LNCAP (cell line): ENCODE results near the gene SLC25A21.
A peak's percentile ranks its signal among the peaks of the same experiment; 100 is the strongest.

Experiments
- TF ChIP-seq, protein P1 (sequence below): fragments of 450-650 bp; IDR thresholded peaks from 2 replicates; pipeline ENCODE4 v1.5.1; 2017; ENCODE audit warnings: mild to moderate bottlenecking

Gene SLC25A21

DNA sequence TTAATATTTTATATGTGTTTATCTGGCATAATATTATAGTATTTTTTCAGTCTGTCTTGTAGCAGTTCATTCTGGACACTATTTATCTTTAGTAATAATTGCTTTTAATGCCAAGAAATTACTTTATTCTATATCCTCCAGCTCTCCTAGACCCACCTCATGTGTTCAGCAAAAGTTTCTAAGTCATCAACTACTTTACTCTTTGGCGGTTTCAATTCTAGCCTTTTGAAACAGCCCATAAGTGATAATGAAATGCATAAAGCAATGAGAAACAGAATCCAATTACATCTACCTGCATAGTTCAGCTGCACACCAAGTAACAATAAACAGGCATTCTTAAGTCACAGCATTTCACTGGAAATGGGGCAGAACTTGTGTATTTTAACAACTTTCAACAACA is 225.5 kb downstream of the SLC25A21 start:
- TF ChIP-seq, protein P1, sequence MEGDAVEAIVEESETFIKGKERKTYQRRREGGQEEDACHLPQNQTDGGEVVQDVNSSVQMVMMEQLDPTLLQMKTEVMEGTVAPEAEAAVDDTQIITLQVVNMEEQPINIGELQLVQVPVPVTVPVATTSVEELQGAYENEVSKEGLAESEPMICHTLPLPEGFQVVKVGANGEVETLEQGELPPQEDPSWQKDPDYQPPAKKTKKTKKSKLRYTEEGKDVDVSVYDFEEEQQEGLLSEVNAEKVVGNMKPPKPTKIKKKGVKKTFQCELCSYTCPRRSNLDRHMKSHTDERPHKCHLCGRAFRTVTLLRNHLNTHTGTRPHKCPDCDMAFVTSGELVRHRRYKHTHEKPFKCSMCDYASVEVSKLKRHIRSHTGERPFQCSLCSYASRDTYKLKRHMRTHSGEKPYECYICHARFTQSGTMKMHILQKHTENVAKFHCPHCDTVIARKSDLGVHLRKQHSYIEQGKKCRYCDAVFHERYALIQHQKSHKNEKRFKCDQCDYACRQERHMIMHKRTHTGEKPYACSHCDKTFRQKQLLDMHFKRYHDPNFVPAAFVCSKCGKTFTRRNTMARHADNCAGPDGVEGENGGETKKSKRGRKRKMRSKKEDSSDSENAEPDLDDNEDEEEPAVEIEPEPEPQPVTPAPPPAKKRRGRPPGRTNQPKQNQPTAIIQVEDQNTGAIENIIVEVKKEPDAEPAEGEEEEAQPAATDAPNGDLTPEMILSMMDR, result no peak

DNA sequence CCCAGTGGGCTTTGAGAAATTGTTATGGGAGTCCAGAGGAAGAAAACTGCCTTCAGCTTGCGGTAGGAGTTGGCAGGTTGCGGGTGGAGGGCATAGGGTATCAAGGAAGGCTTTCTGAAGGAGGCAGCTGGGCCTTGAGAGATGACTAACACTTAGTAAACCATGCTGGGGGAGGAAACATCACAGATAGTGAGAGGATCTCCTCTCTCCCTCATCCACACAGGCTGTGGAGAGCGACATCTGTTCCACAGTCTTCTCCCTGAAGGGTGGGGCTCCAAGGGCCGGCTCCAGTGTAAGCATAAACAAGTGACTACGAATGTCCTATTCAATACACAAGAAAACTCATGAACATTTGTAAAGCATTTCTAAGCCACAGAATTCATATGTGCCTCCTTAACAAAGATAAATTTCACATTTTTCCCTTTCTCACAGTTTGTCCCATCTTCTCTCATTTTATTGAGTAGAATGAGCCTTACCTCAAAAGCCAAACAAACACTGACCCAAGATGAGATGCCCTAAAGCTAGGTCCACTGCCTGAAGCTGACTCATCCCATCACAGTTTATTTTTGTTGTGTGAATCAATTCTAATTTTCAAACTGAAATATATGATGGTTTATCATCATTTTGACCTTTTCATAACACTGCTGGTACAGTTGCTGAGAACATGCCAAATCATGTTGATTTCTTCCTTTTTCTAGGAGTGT is 227.9 kb downstream of the SLC25A21 start:
- TF ChIP-seq, protein P1, result no peak

DNA sequence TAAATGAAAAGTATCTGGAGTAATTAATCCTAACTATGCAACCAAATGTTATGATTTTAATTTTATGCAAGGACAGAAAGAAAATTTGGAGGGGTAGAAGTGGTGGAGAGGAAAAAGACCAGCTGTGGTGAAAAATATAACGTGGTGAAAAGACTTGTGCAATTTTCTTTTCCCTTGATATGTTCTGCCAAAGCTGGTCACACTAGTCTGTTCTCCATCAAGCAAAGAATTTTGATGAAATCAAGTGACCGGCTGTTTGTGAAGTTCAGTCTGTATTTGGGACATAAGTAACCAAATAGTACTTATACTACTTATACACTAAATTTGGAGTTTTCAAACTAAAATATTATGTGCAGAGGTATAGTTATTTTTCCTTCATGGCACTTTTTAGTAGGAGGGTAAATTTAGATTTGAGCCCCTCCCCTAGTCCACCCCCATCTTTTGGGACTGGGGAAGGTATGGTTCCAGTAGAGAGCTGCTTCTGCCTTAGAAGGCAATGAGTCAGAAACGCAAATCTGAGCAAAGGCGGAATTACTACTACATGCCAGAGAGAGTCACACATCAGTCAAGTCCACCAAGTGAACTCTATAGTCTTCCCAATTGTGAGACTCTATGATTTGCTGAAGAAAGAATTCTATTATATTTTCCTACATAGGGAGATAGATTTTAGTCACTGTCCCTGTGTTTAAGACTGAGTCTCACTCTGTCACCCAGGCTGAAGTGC is 229.7 kb downstream of the SLC25A21 start:
- TF ChIP-seq, protein P1, result peak; percentile 4; the same call in 1 of the 2 replicates

DNA sequence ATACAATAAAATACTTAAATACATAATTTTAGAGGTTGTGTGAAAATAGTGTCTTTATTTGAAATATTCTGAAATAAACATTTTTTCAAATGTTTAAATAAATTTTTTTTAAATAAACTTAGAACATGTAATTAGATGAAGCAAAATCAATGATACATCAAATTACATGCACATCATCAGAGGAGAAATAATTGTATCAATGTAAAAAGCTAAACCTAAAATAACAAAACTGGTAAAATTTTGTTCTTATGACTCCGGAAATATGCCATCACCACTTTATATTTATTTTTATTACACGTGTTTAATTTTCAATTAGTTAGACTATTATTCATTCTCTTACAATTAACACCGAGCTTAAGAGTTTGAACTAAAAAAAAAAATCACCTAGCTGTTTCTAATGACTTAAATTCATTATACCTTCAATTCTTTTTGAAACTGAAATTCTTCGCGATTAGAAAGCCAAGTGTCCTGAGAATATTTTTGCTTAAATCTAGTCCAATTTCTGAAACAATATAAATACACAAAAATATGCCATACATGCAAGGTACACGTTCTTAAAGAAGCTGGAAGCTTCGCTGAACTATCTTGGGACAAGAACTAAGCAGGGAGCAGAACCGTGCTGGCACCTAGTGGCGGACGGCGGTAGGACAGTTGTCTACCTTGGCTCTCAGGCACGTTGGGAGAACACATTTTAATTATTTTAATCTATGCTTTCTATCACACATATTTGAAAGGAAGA is 230.5 kb downstream of the SLC25A21 start:
- TF ChIP-seq, protein P1, result peak; percentile 97

DNA sequence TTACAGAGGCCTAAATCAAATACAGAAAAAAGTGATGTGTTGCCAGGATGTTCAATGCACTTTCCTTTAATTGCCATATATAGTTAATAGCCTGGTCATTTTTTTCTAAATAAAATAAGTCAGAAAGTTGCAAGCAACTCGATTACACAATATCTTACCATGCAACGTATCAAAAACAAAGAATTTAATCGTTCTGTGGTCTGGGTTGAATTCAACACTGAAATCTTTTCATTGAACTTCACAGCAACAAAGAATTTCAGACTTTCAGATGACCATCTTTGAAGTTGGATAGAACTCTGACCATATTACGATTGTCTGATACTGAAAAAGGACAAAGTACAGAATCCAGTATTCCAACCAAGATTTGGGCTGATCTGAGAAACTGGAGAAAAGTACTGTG is 231.9 kb downstream of the SLC25A21 start:
- TF ChIP-seq, protein P1, result no peak

DNA sequence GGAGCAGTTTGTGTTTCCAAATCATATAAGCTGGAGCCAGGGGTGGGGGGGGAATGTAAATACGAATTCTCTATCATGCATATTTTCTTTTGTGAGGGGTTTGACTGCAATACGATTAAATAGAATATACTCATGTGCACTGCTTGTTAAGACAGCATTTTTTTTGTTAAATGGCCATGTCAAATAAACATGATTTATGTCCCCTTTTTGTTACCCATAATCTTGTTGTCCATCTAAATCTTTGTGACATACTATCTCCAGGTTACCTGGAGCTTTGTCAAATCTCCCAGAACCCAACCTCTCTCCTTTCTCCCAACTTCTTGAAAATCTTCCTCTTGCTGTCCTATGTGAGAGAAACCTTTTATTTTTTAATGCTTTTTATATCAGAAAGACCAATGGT is 233.1 kb downstream of the SLC25A21 start:
- TF ChIP-seq, protein P1, result no peak

DNA sequence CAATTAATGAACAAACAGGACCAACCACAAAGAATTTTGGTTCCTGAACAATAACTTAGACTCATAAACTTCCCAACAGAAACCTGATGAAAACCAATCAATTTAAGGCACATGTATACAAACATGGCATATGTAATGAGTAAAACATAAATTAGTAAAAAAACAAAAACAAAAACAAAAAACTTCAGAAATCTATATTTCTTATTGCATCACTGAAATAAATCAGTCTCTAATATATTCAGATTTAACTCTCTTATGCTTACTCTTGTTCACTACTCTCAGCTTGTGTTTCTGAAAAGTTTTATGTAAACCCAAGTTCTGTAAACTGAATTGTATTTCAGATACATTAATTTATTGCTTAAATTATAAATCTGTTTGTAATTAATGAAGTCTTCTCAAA is 233.7 kb downstream of the SLC25A21 start:
- TF ChIP-seq, protein P1, result no peak
